ENCODE measurements around the gene GSTM1.

GSTM1 gene

GRCh38 chr1:109650609-109651008 lies 37.0 kb upstream of the GSTM1 start:
- Histone ChIP-seq H3K27ac (no peak overlapping the region), H3K27me3 (replicated peaks) (no peaks in the 10 kb centered on the region), H3K4me3 (ENCODE audit: low read depth, low read length) (no peak overlapping the region), H3K36me3 (replicated peaks) (no peaks in the 10 kb centered on the region)
- no peak for DNase-seq
- no peak for TF ChIP-seq CTCF (IDR thresholded peaks at IDR 0.05; ENCODE audit: low read depth, low read length, missing control alignments)
- in situ Hi-C loops (cut with HindIII; ENCODE audit: low pct_ligation_motif_present, low sequenced_read_pairs) = loop anchor here (10.0 kb wide), 1 partner anchor 114 kb away; the partner anchor contains the start of gene EPS8L3

GRCh38 chr1:109652402-109652801 lies 35.2 kb upstream of the GSTM1 start:
- no peak for DNase-seq
- in situ Hi-C loops (cut with HindIII; ENCODE audit: low pct_ligation_motif_present, low sequenced_read_pairs) = loop anchor here (10.0 kb wide), 1 partner anchor 112 kb away; the partner anchor contains the start of gene EPS8L3
- no peak for TF ChIP-seq CTCF (IDR thresholded peaks at IDR 0.05; ENCODE audit: low read depth, low read length, missing control alignments)
- no peaks in the 10 kb centered on the region for H3K36me3 ChIP-seq (replicated peaks)
- no peak overlapping the region for H3K27ac ChIP-seq
- H3K4me3 ChIP-seq (ENCODE audit: low read depth, low read length) = no peak overlapping the region
- no peaks in the 10 kb centered on the region for H3K27me3 ChIP-seq (replicated peaks)

GRCh38 chr1:109653306-109653705 lies 34.3 kb upstream of the GSTM1 start:
- H3K27ac ChIP-seq = no peak overlapping the region
- DNase-seq = no peak
- in situ Hi-C loops (cut with HindIII; ENCODE audit: low pct_ligation_motif_present, low sequenced_read_pairs) = loop anchor here (10.0 kb wide), 1 partner anchor 111 kb away; the partner anchor contains the start of gene EPS8L3
- H3K4me3 ChIP-seq (ENCODE audit: low read depth, low read length) = no peak overlapping the region
- no peaks in the 10 kb centered on the region for H3K36me3 ChIP-seq (replicated peaks)
- TF ChIP-seq CTCF (IDR thresholded peaks at IDR 0.05; ENCODE audit: low read depth, low read length, missing control alignments) = no peak
- H3K27me3 ChIP-seq (replicated peaks) = no peaks in the 10 kb centered on the region

GRCh38 chr1:109654519-109654918 lies 33.1 kb upstream of the GSTM1 start:
- DNase-seq = no peak
- H3K27ac ChIP-seq = no peak overlapping the region
- H3K27me3 ChIP-seq (replicated peaks) = no peaks in the 10 kb centered on the region
- H3K36me3 ChIP-seq (replicated peaks) = no peaks in the 10 kb centered on the region
- no peak for TF ChIP-seq CTCF (IDR thresholded peaks at IDR 0.05; ENCODE audit: low read depth, low read length, missing control alignments)
- in situ Hi-C loops (cut with HindIII; ENCODE audit: low pct_ligation_motif_present, low sequenced_read_pairs) = loop anchor here (10.0 kb wide), 1 partner anchor 110 kb away; the partner anchor contains the start of gene EPS8L3
- H3K4me3 ChIP-seq (ENCODE audit: low read depth, low read length) = no peak overlapping the region

GRCh38 chr1:109655615-109656519 lies 31.8 kb upstream of the GSTM1 start, which contains the start of gene GSTM4:
Gene GSTM4 (plus strand): TSS chr1:109656099. CDS start chr1:109656390, 291 bp downstream.
- Histone ChIP-seq H3K27ac (no peak within 1 kb of the TSS), H3K36me3 (replicated peaks) (no peaks in the 10 kb centered on the region), H3K27me3 (replicated peaks) (no peaks in the 10 kb centered on the region), H3K4me3 (ENCODE audit: low read depth, low read length) (peak within 1 kb of the TSS; percentile 76)
- peak; percentile 29 for TF ChIP-seq CTCF (IDR thresholded peaks at IDR 0.05; ENCODE audit: low read depth, low read length, missing control alignments)
- in situ Hi-C loops (cut with HindIII; ENCODE audit: low pct_ligation_motif_present, low sequenced_read_pairs) = loop anchor here (10.0 kb wide), 1 partner anchor 109 kb away; the partner anchor contains the start of gene EPS8L3
- peak; percentile 67 for DNase-seq

All from brain microvascular endothelial cell (primary cell).